Chondrocyte (in vitro differentiated cells): ENCODE data around the gene STIM2. TPM values are rescaled to one million over a fixed set of nuclear protein-coding genes. Genes with fewer than 3 reads are reported as not detected.

Experiments
- DNase-seq: peaks from one replicate; pipeline ENCODE4 v3.0.0; 2021; ENCODE audit warnings: mixed read lengths, low spot score
- H3K27ac Mint-ChIP-seq: one replicate; pipeline ENCODE4 v1.8.0; 2021; ENCODE audit warnings: mild to moderate bottlenecking, moderate library complexity, mixed read lengths; ENCODE audit not compliant: unreplicated experiment
- H3K27me3 Mint-ChIP-seq: 2 replicates; pipeline ENCODE4 v1.8.0; 2021; ENCODE audit warnings: low read depth, mixed read lengths
- H3K36me3 Mint-ChIP-seq: 2 replicates; pipeline ENCODE4 v1.8.0; 2021; ENCODE audit warnings: low read depth, mixed read lengths
- H3K4me1 Mint-ChIP-seq: 2 replicates; pipeline ENCODE4 v1.8.0; 2021; ENCODE audit warnings: low read depth, mild to moderate bottlenecking, mixed read lengths
- H3K4me3 Mint-ChIP-seq: one replicate; pipeline ENCODE4 v1.8.0; 2021; ENCODE audit warnings: mild to moderate bottlenecking, moderate library complexity, mixed read lengths; ENCODE audit not compliant: unreplicated experiment
- H3K9me3 Mint-ChIP-seq: 2 replicates; pipeline ENCODE4 v1.8.0; 2021; ENCODE audit warnings: low read depth, mixed read lengths
- CTCF ChIP-seq: fragments of 200-600 bp; sonication (generic); IDR thresholded peaks from 2 replicates; pipeline ENCODE4 v1.5.0; 2021; ENCODE audit warnings: antibody characterized with exemption, mild to moderate bottlenecking, moderate library complexity
- total RNA-seq: library from RNA; stranded (reverse); gene quantifications from 3 replicates; pipeline ENCODE4 v1.2.1, GENCODE V29; 2021

STIM2 gene
- total RNA-seq, 1 donor from 2014 or later, result 13.5 TPM

DNA sequence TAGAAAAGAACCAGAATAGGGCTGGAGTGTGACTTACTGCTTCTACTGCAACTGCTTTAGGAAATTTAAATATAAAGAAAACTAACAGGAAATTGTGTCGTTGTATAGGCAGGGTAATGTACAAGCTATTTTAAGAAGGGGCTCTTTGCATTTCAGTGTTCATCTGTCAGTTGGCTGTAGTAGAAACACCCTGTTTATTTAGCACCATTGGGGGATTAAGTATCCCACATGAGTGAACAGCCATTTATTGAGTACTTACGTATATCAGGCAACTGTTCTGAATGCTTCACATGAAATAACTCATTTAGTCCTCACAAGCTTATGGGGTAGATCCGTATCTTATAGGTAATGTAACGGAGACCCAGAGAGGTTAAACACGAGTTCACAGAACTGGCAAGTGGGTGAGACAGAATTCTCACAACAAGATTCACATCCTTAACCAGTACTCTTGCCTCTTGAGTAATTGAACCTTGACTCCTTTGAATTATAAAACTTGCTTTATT is 23.9 kb downstream of the STIM2 start:
- no peaks in the 10 kb centered on the region for H3K27me3 Mint-ChIP-seq
- H3K27ac Mint-ChIP-seq, result no peak overlapping the region
- no peak overlapping the region for H3K4me3 Mint-ChIP-seq
- H3K36me3 Mint-ChIP-seq, result no peaks in the 10 kb centered on the region
- no peak for DNase-seq
- H3K4me1 Mint-ChIP-seq, result no peaks in the 10 kb centered on the region
- no peak for TF ChIP-seq CTCF
- H3K9me3 Mint-ChIP-seq, result no peaks in the 10 kb centered on the region

DNA sequence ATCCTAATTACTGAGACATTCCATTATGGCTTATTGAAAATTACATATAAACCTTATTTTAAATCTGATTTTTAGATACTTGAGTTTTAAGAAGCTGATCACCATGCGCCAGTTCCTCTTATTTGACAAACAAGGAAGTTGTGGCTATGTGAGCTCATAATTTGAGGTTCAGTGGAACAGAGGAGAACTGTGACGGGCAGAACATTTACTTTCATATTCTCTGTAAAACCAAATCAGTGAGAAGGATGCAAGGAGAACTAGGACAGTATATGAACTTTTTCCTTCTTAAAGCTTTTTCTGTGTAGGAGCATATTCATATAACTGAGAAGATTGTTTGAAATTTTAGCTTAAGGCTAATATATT is 25.3 kb downstream of the STIM2 start:
- H3K27ac Mint-ChIP-seq, result no peak overlapping the region
- no peak for TF ChIP-seq CTCF
- DNase-seq, result no peak
- peaks cover 2% of the 10 kb centered on the region for H3K9me3 Mint-ChIP-seq
- H3K27me3 Mint-ChIP-seq, result no peaks in the 10 kb centered on the region
- no peaks in the 10 kb centered on the region for H3K4me1 Mint-ChIP-seq
- no peak overlapping the region for H3K4me3 Mint-ChIP-seq
- H3K36me3 Mint-ChIP-seq, result peaks cover 2% of the 10 kb centered on the region

DNA sequence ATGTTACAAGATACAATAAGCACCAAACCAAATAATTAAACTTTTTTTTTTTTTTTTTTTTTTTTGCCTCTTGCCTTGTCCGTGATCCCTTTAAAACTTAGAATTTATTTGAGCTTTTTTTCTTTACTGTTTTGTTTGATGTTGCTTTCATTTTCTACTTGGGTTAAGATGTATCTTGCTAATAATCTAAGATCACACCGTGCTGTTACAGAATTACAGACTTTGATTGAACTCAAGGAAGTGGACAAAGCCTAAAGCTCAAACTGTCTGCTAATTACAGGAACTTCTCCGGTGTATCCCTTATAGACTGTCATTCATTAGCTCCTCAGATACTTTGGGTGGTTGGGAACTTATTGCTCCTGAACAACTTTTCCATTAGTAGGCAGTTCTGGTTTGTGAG is 26.5 kb downstream of the STIM2 start:
- peaks cover 2% of the 10 kb centered on the region for H3K36me3 Mint-ChIP-seq
- no peak for TF ChIP-seq CTCF

GRCh38 chr4:26887809-26888208 is 27.2 kb downstream of the STIM2 start:
- peaks cover 2% of the 10 kb centered on the region for H3K36me3 Mint-ChIP-seq
- no peaks in the 10 kb centered on the region for H3K27me3 Mint-ChIP-seq
- no peak for TF ChIP-seq CTCF
- DNase-seq, result no peak
- no peak overlapping the region for H3K27ac Mint-ChIP-seq
- no peaks in the 10 kb centered on the region for H3K4me1 Mint-ChIP-seq
- peaks cover 2% of the 10 kb centered on the region for H3K9me3 Mint-ChIP-seq
- no peak overlapping the region for H3K4me3 Mint-ChIP-seq

More for the DNA sequence above, 26.5 kb downstream of the STIM2 start:
- peaks cover 2% of the 10 kb centered on the region for H3K9me3 Mint-ChIP-seq
- no peak for DNase-seq
- no peaks in the 10 kb centered on the region for H3K4me1 Mint-ChIP-seq
- no peaks in the 10 kb centered on the region for H3K27me3 Mint-ChIP-seq
- no peak overlapping the region for H3K4me3 Mint-ChIP-seq
- H3K27ac Mint-ChIP-seq, result no peak overlapping the region

GRCh38 chr4:26889356-26889755 is 28.7 kb downstream of the STIM2 start:
- no peaks in the 10 kb centered on the region for H3K27me3 Mint-ChIP-seq
- peaks cover 2% of the 10 kb centered on the region for H3K36me3 Mint-ChIP-seq
- no peak overlapping the region for H3K4me3 Mint-ChIP-seq
- no peak for TF ChIP-seq CTCF
- H3K4me1 Mint-ChIP-seq, result no peaks in the 10 kb centered on the region
- H3K27ac Mint-ChIP-seq, result no peak overlapping the region
- peaks cover 2% of the 10 kb centered on the region for H3K9me3 Mint-ChIP-seq
- DNase-seq, result no peak
